GM21619 (cell line): Measurements from ENCODE around the gene PHF8.

Source experiments
- ATAC-seq: cut with Tn5 transposase; IDR thresholded peaks from one replicate; pipeline ENCODE4 v1.9.1; 2021; ENCODE audit not compliant: unreplicated experiment

The PHF8 gene

GRCh38 chrX:54044126-54044876, at the start of gene PHF8:
TSS of gene PHF8 (minus strand) at chrX:54044473. CDS start at chrX:54042728, 1,745 bp downstream.
- ATAC-seq, result peak; percentile 85

- ATAC-seq, result no peak
These were observed 49.3 kb upstream of the PHF8 start for GRCh38 chrX:54093571-54093970.

GRCh38 chrX:54093159-54093558, 48.9 kb upstream of the PHF8 start:
- no peak for ATAC-seq

- no peak for ATAC-seq
These were observed 46.6 kb upstream of the PHF8 start for GRCh38 chrX:54090880-54091279.

- ATAC-seq, result no peak
These were observed 44.9 kb upstream of the PHF8 start for GRCh38 chrX:54089191-54089590.

GRCh38 chrX:54087661-54088060, 43.4 kb upstream of the PHF8 start:
- no peak for ATAC-seq

- ATAC-seq, result no peak
These were observed 41.4 kb upstream of the PHF8 start for GRCh38 chrX:54085666-54086065.

GRCh38 chrX:54076903-54077302, 32.6 kb upstream of the PHF8 start:
- no peak for ATAC-seq

GRCh38 chrX:54074826-54075225, 30.6 kb upstream of the PHF8 start:
- ATAC-seq, result no peak

- no peak for ATAC-seq
These were observed 23.5 kb upstream of the PHF8 start for GRCh38 chrX:54067766-54068165.

GRCh38 chrX:54066841-54067240, 22.6 kb upstream of the PHF8 start:
- no peak for ATAC-seq

GRCh38 chrX:54064564-54064963, 20.3 kb upstream of the PHF8 start:
- no peak for ATAC-seq

- no peak for ATAC-seq
These were observed 19.1 kb upstream of the PHF8 start for GRCh38 chrX:54063361-54063760.

GRCh38 chrX:54049801-54050200, 5.5 kb upstream of the PHF8 start:
- no peak for ATAC-seq

- no peak for ATAC-seq
These were observed 4.1 kb upstream of the PHF8 start for GRCh38 chrX:54048412-54048811.

GRCh38 chrX:54045563-54046228, 1.4 kb upstream of the PHF8 start:
- ATAC-seq, result no peak

- ATAC-seq, result no peak
These were observed 635 bp upstream of the PHF8 start for GRCh38 chrX:54044877-54045338.

- ATAC-seq, result peak; percentile 16
These were observed 640 bp downstream of the PHF8 start for GRCh38 chrX:54043541-54044125.

GRCh38 chrX:54043056-54043455, 1.2 kb downstream of the PHF8 start:
- no peak for ATAC-seq

- ATAC-seq, result no peak
These were observed 1.7 kb downstream of the PHF8 start for GRCh38 chrX:54042609-54043021.

- no peak for ATAC-seq
These were observed 13.9 kb downstream of the PHF8 start for GRCh38 chrX:54030329-54030728.

- no peak for ATAC-seq
These were observed 14.6 kb downstream of the PHF8 start for GRCh38 chrX:54029529-54030143.
